GM21619 (cell line): ENCODE measurements around the gene LEP.

Experiments
- ATAC-seq: cut with Tn5 transposase; IDR thresholded peaks from one replicate; pipeline ENCODE4 v1.9.1; 2021; ENCODE audit not compliant: unreplicated experiment

Gene LEP

GRCh38 chr7:128240696-128241386 lies at the start of gene LEP:
TSS of gene LEP (plus strand) at chr7:128241278. CDS start at chr7:128252019, 10,741 bp downstream.
- no peak for ATAC-seq

GRCh38 chr7:128192497-128193142 lies 48.5 kb upstream of the LEP start:
- ATAC-seq: no peak

GRCh38 chr7:128194533-128195282 lies 46.4 kb upstream of the LEP start:
- no peak for ATAC-seq

GRCh38 chr7:128197589-128197988 lies 43.5 kb upstream of the LEP start:
- ATAC-seq: no peak

GRCh38 chr7:128197989-128198580 lies 43.0 kb upstream of the LEP start:
- ATAC-seq: no peak

- ATAC-seq: no peak
Measured at GRCh38 chr7:128200376-128200775, 40.7 kb upstream of the LEP start.

GRCh38 chr7:128201067-128201689 lies 39.9 kb upstream of the LEP start:
- ATAC-seq: no peak

GRCh38 chr7:128201690-128202085 lies 39.4 kb upstream of the LEP start:
- no peak for ATAC-seq

- no peak for ATAC-seq
Measured at GRCh38 chr7:128202287-128202957, 38.7 kb upstream of the LEP start.

GRCh38 chr7:128203047-128203491 lies 38.0 kb upstream of the LEP start:
- ATAC-seq: no peak

GRCh38 chr7:128203710-128204214 lies 37.3 kb upstream of the LEP start:
- ATAC-seq: no peak

- ATAC-seq: no peak
Measured at GRCh38 chr7:128204455-128204854, 36.6 kb upstream of the LEP start.

GRCh38 chr7:128205068-128205467 lies 36.0 kb upstream of the LEP start:
- no peak for ATAC-seq

GRCh38 chr7:128206017-128206746 lies 34.9 kb upstream of the LEP start:
- no peak for ATAC-seq

- no peak for ATAC-seq
Measured at GRCh38 chr7:128206747-128207500, 34.2 kb upstream of the LEP start.

- no peak for ATAC-seq
Measured at GRCh38 chr7:128207609-128208008, 33.5 kb upstream of the LEP start.

- ATAC-seq: peak; percentile 70
Measured at GRCh38 chr7:128209229-128210035, 31.6 kb upstream of the LEP start.

GRCh38 chr7:128210036-128210347 lies 31.1 kb upstream of the LEP start:
- ATAC-seq: no peak
